ENCODE results near the gene RELT. TPM values are rescaled to one million over a fixed set of nuclear protein-coding genes. Genes with fewer than 3 reads are reported as not detected.

The RELT gene
- total RNA-seq, 1 experiment from 2014 or later, result 13.8 TPM

DNA sequence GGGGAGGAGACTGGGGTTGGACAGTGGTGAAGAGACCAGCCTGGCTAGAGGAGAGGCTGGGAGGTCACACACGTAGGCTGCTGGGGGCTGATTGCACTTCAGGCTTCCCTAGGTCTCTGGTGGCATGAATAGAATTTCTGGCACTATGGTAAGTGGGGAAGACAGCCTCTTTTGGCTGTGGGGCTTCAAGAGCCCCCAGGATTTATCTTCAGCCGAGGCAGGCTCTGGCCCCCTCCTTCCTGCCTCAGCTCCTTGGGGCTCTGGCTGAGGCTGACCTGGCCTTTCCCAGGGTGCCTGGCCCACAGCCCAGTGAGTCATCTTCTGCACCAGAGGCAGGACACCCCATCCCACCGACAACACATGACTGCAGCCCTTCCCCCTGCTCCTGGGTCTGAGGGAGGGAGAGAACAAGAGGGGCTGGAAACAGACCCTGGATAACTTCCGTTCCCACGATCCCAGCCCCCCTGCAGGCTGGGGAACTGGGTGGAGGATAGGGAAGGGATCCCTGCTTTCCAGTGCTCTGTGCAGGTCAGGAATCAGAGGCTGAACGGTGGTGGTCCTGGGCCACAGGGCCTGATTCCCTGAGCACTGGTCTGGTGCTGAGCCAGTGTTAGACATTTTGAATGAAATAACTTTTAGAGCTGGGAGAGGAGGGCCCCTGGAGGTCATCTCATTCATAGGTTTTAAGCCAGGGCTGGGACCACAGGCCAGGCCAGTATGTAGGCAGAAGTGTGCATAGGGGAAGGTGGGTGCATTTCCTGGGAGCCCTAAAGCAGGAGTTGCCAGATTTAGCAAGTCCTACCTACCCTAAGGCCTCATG lies 41.6 kb upstream of the RELT start (continued):
- TF ChIP-seq ELF1 (IDR thresholded peaks at IDR 0.05; ENCODE audit: borderline replicate concordance, low read depth) (no peak), TCF7L2 (IDR thresholded peaks at IDR 0.05; ENCODE audit: borderline replicate concordance, extremely low read depth, insufficient read depth, insufficient read length) (no peak), SRF (IDR thresholded peaks at IDR 0.05; ENCODE audit: low read depth) (no peak), FOSL1 (IDR thresholded peaks at IDR 0.05; ENCODE audit: low read depth) (no peak; the same call in 1 of the 2 replicates), RAD21 (IDR thresholded peaks at IDR 0.05; ENCODE audit: low read depth) (peak; percentile 33; the same call in 1 of the 2 replicates), YY1 (IDR thresholded peaks at IDR 0.05; ENCODE audit: extremely low read depth, insufficient replicate concordance, low read depth, low read length) (no peak), POLR2AphosphoS5 (IDR thresholded peaks at IDR 0.05; ENCODE audit: low read depth, low read length) (0 out of 2 replicates have a peak, but pooled peaks have one; percentile 21), CEBPB (IDR thresholded peaks at IDR 0.05; ENCODE audit: low read depth) (no peak), ZNF274 (IDR thresholded peaks at IDR 0.05; ENCODE audit: low read depth, low read length) (no peak), CBX3 (IDR thresholded peaks at IDR 0.05; ENCODE audit: low read depth) (no peak)
- TF ChIP-seq, protein P1, sequence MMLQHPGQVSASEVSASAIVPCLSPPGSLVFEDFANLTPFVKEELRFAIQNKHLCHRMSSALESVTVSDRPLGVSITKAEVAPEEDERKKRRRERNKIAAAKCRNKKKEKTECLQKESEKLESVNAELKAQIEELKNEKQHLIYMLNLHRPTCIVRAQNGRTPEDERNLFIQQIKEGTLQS (IDR thresholded peaks at IDR 0.05), result no peak
- TF ChIP-seq, protein P2, sequence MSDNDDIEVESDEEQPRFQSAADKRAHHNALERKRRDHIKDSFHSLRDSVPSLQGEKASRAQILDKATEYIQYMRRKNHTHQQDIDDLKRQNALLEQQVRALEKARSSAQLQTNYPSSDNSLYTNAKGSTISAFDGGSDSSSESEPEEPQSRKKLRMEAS (IDR thresholded peaks at IDR 0.05), result no peak
- TF ChIP-seq, protein P3, sequence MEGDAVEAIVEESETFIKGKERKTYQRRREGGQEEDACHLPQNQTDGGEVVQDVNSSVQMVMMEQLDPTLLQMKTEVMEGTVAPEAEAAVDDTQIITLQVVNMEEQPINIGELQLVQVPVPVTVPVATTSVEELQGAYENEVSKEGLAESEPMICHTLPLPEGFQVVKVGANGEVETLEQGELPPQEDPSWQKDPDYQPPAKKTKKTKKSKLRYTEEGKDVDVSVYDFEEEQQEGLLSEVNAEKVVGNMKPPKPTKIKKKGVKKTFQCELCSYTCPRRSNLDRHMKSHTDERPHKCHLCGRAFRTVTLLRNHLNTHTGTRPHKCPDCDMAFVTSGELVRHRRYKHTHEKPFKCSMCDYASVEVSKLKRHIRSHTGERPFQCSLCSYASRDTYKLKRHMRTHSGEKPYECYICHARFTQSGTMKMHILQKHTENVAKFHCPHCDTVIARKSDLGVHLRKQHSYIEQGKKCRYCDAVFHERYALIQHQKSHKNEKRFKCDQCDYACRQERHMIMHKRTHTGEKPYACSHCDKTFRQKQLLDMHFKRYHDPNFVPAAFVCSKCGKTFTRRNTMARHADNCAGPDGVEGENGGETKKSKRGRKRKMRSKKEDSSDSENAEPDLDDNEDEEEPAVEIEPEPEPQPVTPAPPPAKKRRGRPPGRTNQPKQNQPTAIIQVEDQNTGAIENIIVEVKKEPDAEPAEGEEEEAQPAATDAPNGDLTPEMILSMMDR (IDR thresholded peaks at IDR 0.05 in 2 of 3, conservative IDR thresholded peaks at IDR 0.05 in 1 of 3; ENCODE audit: borderline replicate concordance in 1 of 3, insufficient read depth in 1 of 3, low read depth in 2 of 3, low read length in 2 of 3), result no peak
